Body of pancreas (tissue), 4 donors: Measurements from ENCODE around the gene GRIK3. TPM values are rescaled to one million over a fixed set of nuclear protein-coding genes. Genes with fewer than 3 reads are reported as not detected.

Experiments used
- ATAC-seq: fragments of 150-250 bp; one replicate; pipeline ENCODE4 v1.9.1; 2016
- DNase-seq, 4 donors: peaks; one replicate each; pipeline ENCODE4 v3.0.0-alpha.2; 2019
- H3K27ac ChIP-seq, 4 donors: fragments of 200-600 bp; sonication (generic); 1 replicate in 3 of 4; 2 replicates in 1 of 4; pipeline versions ENCODE4 v1.5.1 to v1.6.1; 2016 to 2019; ENCODE audit warnings: mild to moderate bottlenecking in 1 of 4, mixed read lengths in 1 of 4, moderate library complexity in 1 of 4
- H3K27me3 ChIP-seq, 2 donors: fragments of 200-600 bp; sonication (generic); one replicate each; pipeline ENCODE4 v1.6.0; 2016; ENCODE audit warnings: mild to moderate bottlenecking in 1 of 2
- H3K36me3 ChIP-seq, 2 donors: fragments of 200-600 bp; sonication (generic); replicated peaks in 1 of 2; 2 replicates each; pipeline ENCODE4 v1.5.1; 2016; ENCODE audit warnings: low read depth in 2 of 2; ENCODE audit not compliant: insufficient read depth in 1 of 2
- H3K4me1 ChIP-seq: fragments of 200-600 bp; sonication (generic); one replicate; pipeline ENCODE4 v1.6.0; 2016
- H3K4me3 ChIP-seq, 2 donors: fragments of 200-600 bp; sonication (generic); 1 replicate in 1 of 2; 2 replicates in 1 of 2; pipeline ENCODE4 v1.5.1; 2016 to 2019
- H3K9me3 ChIP-seq, 3 donors: fragments of 200-600 bp; sonication (generic); 1 replicate in 2 of 3; 2 replicates in 1 of 3; pipeline ENCODE4 v1.5.1; 2016
- CTCF ChIP-seq, 7 experiments: fragments of 450-650 bp in 4 of 7; fragments of 200-600 bp in 3 of 7; sonication (generic) in 3 of 7; IDR thresholded peaks; one replicate each; pipeline ENCODE4 v1.5.1; 2016 to 2019; ENCODE audit warnings: antibody characterized with exemption in 7 of 7
- POLR2A ChIP-seq, 3 donors: fragments of 450-650 bp; IDR thresholded peaks; one replicate each; pipeline ENCODE4 v1.6.1; 2016; ENCODE audit warnings: antibody characterized with exemption in 3 of 3, mild to moderate bottlenecking in 2 of 3
- WGBS, 2 donors: methylation state at CpG; one replicate each; pipeline ENCODE4 v1.1.5; 2017; 5-methylcytosine and 5-hydroxymethylcytosine counted together
- intact Hi-C: fragments of 100-400 bp; cut with DNase I; formaldehyde crosslinking; loops from one replicate; pipeline ENCODE4 v1.15.1; 2023
- total RNA-seq, 2 donors: library from RNA; depleted of rRNA; stranded (reverse); fragments of >200 nt; gene quantifications; one replicate each; pipeline ENCODE4 v1.1.0, GENCODE V29; 2016

Gene GRIK3
- total RNA-seq, 2 donors from 2014 or later = under 0.01 to 0.99 TPM

GRCh38 chr1:36994294-36994693 lies 40.0 kb downstream of the GRIK3 start:
- Histone ChIP-seq H3K36me3 (no peaks in the 10 kb centered on the region), H3K4me3 (no peak overlapping the region), H3K27me3 (no peaks in the 10 kb centered on the region), H3K9me3 (no peaks in the 10 kb centered on the region), H3K4me1 (no peaks in the 10 kb centered on the region), H3K27ac (no peak overlapping the region)
- DNase-seq (no peak), ATAC-seq (no peak)
- intact Hi-C loops = no loop called here
- no peak for TF ChIP-seq POLR2A (IDR thresholded peaks at IDR 0.05)
- TF ChIP-seq CTCF (IDR thresholded peaks at IDR 0.05) = no peak
- 45 to 72% methylated on average over 2 of the region's 2 CpGs for WGBS, 2 donors

- no peak overlapping the region for H3K27ac ChIP-seq
- DNase-seq = no peak
- H3K9me3 ChIP-seq = no peaks in the 10 kb centered on the region
- H3K4me1 ChIP-seq = no peaks in the 10 kb centered on the region
- WGBS, 2 donors = 66 to 71% methylated on average over 8 of the region's 8 CpGs
- H3K36me3 ChIP-seq = no peaks in the 10 kb centered on the region
- intact Hi-C loops = no loop called here
- TF ChIP-seq CTCF (IDR thresholded peaks at IDR 0.05) (no peak), POLR2A (IDR thresholded peaks at IDR 0.05) (no peak)
- H3K27me3 ChIP-seq = no peaks in the 10 kb centered on the region
- ATAC-seq = no peak
- no peak overlapping the region for H3K4me3 ChIP-seq
Measured at GRCh38 chr1:36992139-36992943, 42.0 kb downstream of the GRIK3 start.

GRCh38 chr1:36991551-36991950 lies 42.8 kb downstream of the GRIK3 start:
- H3K27ac ChIP-seq = no peak overlapping the region
- intact Hi-C loops = no loop called here
- H3K4me3 ChIP-seq = no peak overlapping the region
- H3K36me3 ChIP-seq = no peaks in the 10 kb centered on the region
- DNase-seq (no peak), ATAC-seq (no peak)
- WGBS, 2 donors = 32 to 40% methylated on average over 4 of the region's 4 CpGs
- no peak for TF ChIP-seq POLR2A (IDR thresholded peaks at IDR 0.05)
- TF ChIP-seq CTCF (IDR thresholded peaks at IDR 0.05) = no peak
- no peaks in the 10 kb centered on the region for H3K9me3 ChIP-seq
- no peaks in the 10 kb centered on the region for H3K4me1 ChIP-seq
- H3K27me3 ChIP-seq = no peaks in the 10 kb centered on the region

- Histone ChIP-seq H3K4me1 (no peaks in the 10 kb centered on the region), H3K9me3 (no peaks in the 10 kb centered on the region), H3K27me3 (no peaks in the 10 kb centered on the region), H3K27ac (no peak overlapping the region), H3K4me3 (no peak overlapping the region), H3K36me3 (no peaks in the 10 kb centered on the region)
- intact Hi-C loops = no loop called here
- ATAC-seq (no peak), DNase-seq (no peak)
- WGBS, 2 donors = 56 to 65% methylated on average over 3 of the region's 3 CpGs
- TF ChIP-seq CTCF (IDR thresholded peaks at IDR 0.05) (no peak), POLR2A (IDR thresholded peaks at IDR 0.05) (no peak)
Measured at GRCh38 chr1:36990928-36991327, 43.4 kb downstream of the GRIK3 start.

GRCh38 chr1:36989241-36989640 lies 45.1 kb downstream of the GRIK3 start:
- H3K9me3 ChIP-seq = no peaks in the 10 kb centered on the region
- no peaks in the 10 kb centered on the region for H3K36me3 ChIP-seq
- intact Hi-C loops = no loop called here
- no peak overlapping the region for H3K27ac ChIP-seq
- ATAC-seq (no peak), DNase-seq (no peak)
- 41 to 59% methylated on average over 7 to 8 of the region's 8 CpGs for WGBS, 2 donors
- TF ChIP-seq CTCF (IDR thresholded peaks at IDR 0.05) = no peak
- no peak for TF ChIP-seq POLR2A (IDR thresholded peaks at IDR 0.05)
- H3K4me3 ChIP-seq = no peak overlapping the region
- no peaks in the 10 kb centered on the region for H3K4me1 ChIP-seq
- H3K27me3 ChIP-seq = no peaks in the 10 kb centered on the region
